GM10248 (cell line): ENCODE data around the gene SLC6A18.

Source experiments
- CTCF ChIA-PET: fragments of 300-600 bp; sonication (Branson Sonifier 250); formaldehyde crosslinking; extraction: SDS; loops from one replicate; lab custom pipeline; 2021; ENCODE audit warnings: antibody characterized with exemption; lab: Yijun Ruan, JAX
- POLR2A ChIA-PET: fragments of 350-650 bp; sonication (Branson Sonifier 250); formaldehyde crosslinking; extraction: SDS; loops from one replicate; lab custom pipeline; 2020; ENCODE audit warnings: antibody characterized with exemption; lab: Yijun Ruan, JAX
- DNase-seq: peaks from one replicate; pipeline ENCODE4 v3.0.0; 2012; ENCODE audit errors: extremely low spot score
- TF ChIP-seq, protein P1 (sequence below): IDR thresholded peaks from 2 replicates; pipeline ENCODE4 v1.5.1; 2012; ENCODE audit warnings: mild to moderate bottlenecking, low read depth; ENCODE audit errors: extremely low read depth, missing control alignments, control extremely low read depth

The SLC6A18 gene

DNA sequence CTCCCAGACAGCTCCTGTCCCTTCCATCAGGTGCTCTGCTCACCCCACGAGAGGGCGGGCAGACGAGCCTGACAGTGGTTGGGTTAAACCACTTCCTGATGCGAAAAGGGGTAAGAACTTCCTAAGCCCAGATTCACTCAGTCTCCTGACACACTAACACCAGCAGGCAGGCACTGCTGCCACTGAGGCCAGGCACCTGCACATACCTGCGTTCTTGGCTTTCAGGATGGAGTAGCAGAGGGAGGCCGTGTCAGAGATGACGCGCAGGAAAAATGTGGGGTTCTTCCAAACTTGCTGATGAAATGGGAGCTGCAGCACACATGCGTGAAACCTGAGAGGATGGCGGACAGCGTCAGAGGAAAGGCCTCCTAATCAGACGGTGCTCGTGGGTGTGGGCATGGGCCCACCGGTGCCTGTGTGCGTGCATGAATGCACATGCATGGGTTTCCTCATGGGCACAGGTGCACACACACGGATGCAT lies 29.9 kb downstream of the SLC6A18 start:
- ChIA-PET POLR2A (no interaction called here), CTCF (no interaction called here)
- DNase-seq: no peak
- TF ChIP-seq, protein P1, sequence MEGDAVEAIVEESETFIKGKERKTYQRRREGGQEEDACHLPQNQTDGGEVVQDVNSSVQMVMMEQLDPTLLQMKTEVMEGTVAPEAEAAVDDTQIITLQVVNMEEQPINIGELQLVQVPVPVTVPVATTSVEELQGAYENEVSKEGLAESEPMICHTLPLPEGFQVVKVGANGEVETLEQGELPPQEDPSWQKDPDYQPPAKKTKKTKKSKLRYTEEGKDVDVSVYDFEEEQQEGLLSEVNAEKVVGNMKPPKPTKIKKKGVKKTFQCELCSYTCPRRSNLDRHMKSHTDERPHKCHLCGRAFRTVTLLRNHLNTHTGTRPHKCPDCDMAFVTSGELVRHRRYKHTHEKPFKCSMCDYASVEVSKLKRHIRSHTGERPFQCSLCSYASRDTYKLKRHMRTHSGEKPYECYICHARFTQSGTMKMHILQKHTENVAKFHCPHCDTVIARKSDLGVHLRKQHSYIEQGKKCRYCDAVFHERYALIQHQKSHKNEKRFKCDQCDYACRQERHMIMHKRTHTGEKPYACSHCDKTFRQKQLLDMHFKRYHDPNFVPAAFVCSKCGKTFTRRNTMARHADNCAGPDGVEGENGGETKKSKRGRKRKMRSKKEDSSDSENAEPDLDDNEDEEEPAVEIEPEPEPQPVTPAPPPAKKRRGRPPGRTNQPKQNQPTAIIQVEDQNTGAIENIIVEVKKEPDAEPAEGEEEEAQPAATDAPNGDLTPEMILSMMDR: no peak

DNA sequence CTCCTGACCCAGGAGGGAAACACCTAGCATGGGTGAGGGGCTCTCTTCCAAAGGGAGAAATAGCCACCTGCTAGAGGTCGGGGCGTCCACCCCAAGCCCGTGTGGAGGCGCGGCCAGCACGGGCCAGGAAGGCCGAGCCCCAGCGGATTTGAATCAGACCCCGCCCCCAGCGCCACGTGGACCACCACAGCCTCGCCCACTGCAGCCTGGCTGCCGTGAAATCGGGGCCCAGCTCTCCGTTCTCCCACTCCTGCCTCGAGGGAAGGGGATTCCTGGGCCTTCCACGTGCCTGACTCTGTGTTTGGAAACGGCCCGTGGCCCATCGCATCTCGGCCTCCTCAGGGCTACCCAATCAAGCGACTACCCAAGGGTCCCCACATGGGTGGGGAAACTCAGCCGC lies 31.6 kb downstream of the SLC6A18 start:
- no peak for DNase-seq

GRCh38 chr5:1257363-1257762 lies 32.2 kb downstream of the SLC6A18 start:
- POLR2A ChIA-PET: no interaction called here
- DNase-seq: no peak
- CTCF ChIA-PET: no interaction called here
- TF ChIP-seq, protein P1: no peak

More for the DNA sequence above, 31.6 kb downstream of the SLC6A18 start:
- POLR2A ChIA-PET: no interaction called here
- TF ChIP-seq, protein P1: no peak
- CTCF ChIA-PET: no interaction called here

DNA sequence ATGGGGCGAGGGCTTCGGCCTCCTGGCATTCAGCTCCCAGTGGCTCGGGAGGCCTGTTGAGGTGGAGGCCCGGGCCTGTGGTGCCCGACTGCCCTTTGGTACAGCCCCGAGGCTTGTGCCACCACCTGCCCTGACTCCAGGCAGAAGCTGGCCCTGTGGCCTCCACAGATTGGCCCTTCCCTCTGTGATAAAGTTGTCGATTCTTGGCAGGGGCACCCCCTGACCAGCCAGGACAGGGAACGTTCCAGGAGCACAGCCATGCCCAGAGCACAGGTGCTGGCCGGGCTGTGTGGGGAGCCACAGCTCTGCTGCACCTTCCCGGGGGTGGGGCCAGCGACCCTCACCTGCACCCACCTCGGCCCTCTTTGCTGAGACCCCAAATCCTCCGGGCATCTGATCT lies 32.7 kb downstream of the SLC6A18 start:
- POLR2A ChIA-PET: no interaction called here
- CTCF ChIA-PET: no interaction called here
- TF ChIP-seq, protein P1: no peak
- DNase-seq: no peak

GRCh38 chr5:1259806-1260480 lies 34.8 kb downstream of the SLC6A18 start:
- DNase-seq: no peak
- CTCF ChIA-PET: no interaction called here
- POLR2A ChIA-PET: no interaction called here
- TF ChIP-seq, protein P1: no peak

DNA sequence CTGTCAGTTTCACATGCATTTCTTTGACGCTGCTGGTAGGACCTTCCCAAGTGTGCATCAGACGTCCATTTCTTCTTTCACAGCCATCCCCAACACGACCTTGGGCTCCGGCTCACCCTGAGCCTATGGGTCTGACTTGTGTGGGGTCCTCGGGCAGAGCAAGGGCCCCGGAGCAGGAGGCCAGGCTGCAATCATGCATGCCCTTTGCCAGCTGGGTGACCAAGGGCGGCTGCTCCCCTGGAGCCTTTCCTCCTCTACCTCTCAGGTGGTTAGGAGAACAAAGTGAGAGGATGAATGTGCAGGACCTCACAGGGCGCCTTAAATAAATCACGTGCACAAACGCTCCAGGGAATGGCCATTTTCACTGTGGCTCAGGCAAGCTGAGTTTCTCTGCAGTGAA lies 36.5 kb downstream of the SLC6A18 start:
- POLR2A ChIA-PET: no interaction called here
- CTCF ChIA-PET: no interaction called here
- no peak for DNase-seq
- TF ChIP-seq, protein P1: no peak
